GM12801 (cell line): ENCODE results near the gene PIK3AP1.

Experiments
- TF ChIP-seq, protein P1 (sequence below): IDR thresholded peaks from one replicate; pipeline ENCODE4 v1.5.1; 2011; ENCODE audit warnings: control low read depth; ENCODE audit not compliant: insufficient read length; ENCODE audit errors: extremely low read depth

The PIK3AP1 gene

DNA sequence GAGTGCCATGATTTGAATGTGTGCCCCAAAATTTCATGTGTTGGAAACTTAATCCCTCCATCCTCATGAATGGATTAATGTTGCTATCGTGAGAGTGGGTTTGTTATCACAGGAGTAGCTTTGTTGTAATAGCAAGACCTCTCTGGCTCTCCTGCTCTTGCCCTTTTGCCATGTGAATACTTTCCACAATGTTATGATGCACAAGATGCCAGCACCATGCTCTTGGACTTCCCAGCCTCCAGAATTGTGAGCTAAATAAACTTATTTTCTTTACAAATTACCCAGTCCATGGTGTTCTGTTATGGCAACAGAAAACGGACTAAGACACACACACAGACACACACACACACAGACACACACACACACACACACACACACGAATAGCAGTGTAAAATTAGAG, 82.2 kb downstream of the PIK3AP1 start:
- TF ChIP-seq, protein P1, sequence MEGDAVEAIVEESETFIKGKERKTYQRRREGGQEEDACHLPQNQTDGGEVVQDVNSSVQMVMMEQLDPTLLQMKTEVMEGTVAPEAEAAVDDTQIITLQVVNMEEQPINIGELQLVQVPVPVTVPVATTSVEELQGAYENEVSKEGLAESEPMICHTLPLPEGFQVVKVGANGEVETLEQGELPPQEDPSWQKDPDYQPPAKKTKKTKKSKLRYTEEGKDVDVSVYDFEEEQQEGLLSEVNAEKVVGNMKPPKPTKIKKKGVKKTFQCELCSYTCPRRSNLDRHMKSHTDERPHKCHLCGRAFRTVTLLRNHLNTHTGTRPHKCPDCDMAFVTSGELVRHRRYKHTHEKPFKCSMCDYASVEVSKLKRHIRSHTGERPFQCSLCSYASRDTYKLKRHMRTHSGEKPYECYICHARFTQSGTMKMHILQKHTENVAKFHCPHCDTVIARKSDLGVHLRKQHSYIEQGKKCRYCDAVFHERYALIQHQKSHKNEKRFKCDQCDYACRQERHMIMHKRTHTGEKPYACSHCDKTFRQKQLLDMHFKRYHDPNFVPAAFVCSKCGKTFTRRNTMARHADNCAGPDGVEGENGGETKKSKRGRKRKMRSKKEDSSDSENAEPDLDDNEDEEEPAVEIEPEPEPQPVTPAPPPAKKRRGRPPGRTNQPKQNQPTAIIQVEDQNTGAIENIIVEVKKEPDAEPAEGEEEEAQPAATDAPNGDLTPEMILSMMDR = no peak

DNA sequence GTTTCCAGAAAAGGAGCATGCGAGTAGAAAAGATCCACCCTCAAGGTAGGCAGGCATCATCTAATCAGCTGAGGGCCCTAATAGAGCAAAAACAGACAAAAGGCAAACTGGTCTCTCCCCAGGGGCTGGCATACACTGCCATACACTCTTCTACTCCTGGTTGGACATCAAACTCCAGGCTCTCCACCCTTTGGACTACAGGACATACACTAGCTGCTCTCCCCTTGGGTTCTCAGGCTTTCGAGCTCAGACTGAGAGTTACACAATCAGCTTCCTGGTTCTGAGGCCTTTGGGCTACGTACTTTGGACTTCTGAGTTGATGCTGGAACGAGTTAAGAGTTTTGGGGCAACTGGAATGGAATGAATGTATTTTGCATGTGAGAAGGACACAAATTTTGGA, 82.6 kb downstream of the PIK3AP1 start:
- TF ChIP-seq, protein P1 = no peak

DNA sequence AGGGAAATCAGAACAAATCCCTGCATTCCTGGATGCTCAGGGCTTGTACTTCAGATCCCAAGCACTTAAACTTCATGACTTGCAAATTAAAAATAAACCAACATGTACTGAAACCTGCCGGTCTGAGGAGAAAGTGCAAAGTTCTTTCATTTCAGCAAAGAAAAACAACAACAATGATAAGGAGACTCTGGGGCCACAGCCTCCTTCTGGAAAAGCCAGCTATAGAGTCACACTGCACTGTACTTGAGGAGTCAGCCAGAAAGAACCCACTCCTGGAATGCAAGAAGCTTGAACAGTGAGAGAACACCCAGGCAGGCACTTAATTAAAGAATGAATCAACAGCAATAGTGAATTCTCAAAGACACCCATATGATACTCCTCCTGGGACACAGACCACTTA, 83.8 kb downstream of the PIK3AP1 start:
- TF ChIP-seq, protein P1 = no peak

- TF ChIP-seq, protein P1 = no peak
These were observed 87.2 kb downstream of the PIK3AP1 start for GRCh38 chr10:96632974-96633710.

GRCh38 chr10:96627292-96627691, 93.0 kb downstream of the PIK3AP1 start:
- TF ChIP-seq, protein P1 = no peak

DNA sequence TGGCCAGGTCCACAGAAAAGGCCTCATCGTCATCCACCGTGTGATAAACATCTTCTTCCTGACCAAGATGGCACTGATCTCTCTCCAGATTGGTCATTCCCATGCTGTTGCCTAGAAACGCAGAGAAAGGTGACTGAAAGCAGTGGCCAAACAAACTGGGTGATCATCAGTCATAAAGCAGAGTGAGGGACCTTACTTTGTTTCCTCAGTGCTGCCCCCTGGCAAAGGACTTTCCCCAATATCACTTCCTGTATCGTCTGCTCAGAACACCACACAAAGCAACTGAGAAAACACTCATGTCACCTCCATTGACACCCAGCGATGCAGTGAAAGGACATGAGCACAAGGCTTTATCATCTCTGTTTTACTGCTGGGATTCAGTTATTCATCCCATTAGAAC, 93.5 kb downstream of the PIK3AP1 start:
- TF ChIP-seq, protein P1 = no peak

DNA sequence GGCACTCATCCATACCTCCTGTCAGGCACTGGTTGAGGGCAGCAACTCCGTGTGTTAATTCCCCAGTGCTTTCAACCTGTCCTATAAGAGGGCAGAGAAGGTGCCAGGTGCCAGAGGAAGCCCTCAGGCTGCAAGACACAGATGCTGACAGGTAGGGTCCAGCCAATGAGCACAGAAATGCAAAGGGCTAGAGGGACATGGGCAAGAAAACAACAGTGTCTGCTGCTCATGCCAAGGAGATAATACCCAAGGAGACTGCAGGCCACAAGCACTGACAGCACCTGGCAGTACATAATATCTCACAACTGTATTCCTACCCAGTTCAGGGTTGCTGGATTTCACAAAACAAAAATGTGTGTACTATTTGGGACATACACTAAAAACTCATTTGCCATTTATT, 95.1 kb downstream of the PIK3AP1 start:
- TF ChIP-seq, protein P1 = no peak
